GM12801 (cell line): ENCODE results near the gene TEDC2.

Experiments used
- CTCF ChIP-seq: IDR thresholded peaks from one replicate; pipeline ENCODE4 v1.5.1; 2011; ENCODE audit warnings: control low read depth; ENCODE audit not compliant: insufficient read length; ENCODE audit errors: extremely low read depth

TEDC2 gene

DNA sequence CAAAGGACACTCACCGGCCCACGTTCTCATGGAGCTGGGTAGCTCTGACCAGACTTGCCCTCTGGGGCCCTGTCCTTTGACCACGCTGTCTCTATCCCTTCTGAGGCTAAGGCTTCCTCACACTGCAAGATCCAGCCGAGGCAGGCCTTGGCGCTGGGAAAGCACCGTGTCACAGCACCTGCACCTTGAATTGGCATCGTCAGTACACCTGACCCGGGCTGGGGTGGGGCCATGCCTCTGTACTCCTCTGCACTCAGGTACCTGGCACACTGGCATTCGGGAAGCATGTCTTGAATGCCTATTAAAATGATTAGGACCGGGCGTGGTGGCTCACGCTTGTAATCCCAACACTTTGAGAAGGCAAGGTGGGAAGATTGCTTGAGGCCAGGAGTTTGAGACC is 21.0 kb downstream of the TEDC2 start:
- no peak for TF ChIP-seq CTCF

DNA sequence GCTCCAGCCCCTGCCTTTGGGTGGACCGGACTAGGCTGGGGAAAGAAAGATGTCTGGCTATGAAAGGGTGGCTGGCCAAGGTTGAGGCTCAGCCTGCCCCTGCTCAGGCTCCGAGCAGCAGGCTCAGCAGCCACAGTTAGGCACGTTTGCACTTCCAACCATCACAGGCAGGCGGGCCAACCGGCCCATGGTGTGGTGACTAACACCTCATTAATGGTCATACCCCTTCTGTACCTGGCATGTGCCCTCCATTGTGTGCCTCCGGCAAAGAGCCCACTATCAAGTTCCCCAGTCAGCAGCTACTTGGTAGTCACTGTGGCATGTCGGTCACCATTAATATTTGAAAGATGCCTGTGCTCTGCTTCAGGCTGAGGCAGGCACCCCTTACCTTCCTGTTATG is 21.8 kb downstream of the TEDC2 start:
- TF ChIP-seq CTCF: no peak

GRCh38 chr16:2482249-2482648 is 22.3 kb downstream of the TEDC2 start:
- no peak for TF ChIP-seq CTCF

DNA sequence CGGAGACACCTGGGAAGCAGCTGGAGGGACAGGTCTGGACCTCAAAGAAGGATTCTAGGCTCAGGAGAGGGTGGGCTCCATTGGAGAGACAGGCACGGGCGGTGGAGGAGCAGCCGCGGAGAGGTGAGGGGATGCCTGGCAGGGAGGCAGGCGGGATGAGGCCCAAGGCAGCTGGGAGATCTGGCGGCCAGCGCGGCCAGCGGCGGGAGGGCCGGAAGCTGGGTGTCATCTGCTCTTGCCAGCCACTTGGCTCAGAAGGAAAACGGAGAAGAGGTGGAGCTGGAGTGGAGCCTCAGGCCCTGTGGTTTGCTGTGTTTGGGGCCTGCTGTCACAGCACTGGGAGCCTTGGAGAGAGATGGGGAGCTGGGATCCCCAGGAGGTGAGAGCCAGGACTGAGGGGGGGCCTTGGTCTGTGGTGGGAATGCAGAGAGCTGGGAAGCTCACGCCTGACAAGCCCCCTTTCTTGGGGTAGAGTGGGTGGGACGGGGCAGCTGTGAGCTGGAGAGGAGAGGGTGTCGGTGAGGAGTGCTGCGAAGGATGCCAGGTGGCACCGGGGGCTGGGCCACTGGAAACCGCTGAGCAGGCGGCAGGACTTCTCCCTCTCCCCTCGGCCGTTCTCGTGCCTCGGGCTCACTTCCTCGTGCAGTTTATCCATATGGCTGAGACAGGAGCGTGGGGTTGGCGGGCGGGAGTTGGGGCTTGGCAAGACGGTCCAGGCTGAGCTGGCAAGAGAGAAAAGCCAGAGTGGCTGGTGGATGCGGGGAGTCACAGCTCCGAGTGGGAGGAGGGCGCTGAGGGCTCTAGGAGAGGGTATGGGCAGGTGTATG is 23.0 kb downstream of the TEDC2 start:
- no peak for TF ChIP-seq CTCF

DNA sequence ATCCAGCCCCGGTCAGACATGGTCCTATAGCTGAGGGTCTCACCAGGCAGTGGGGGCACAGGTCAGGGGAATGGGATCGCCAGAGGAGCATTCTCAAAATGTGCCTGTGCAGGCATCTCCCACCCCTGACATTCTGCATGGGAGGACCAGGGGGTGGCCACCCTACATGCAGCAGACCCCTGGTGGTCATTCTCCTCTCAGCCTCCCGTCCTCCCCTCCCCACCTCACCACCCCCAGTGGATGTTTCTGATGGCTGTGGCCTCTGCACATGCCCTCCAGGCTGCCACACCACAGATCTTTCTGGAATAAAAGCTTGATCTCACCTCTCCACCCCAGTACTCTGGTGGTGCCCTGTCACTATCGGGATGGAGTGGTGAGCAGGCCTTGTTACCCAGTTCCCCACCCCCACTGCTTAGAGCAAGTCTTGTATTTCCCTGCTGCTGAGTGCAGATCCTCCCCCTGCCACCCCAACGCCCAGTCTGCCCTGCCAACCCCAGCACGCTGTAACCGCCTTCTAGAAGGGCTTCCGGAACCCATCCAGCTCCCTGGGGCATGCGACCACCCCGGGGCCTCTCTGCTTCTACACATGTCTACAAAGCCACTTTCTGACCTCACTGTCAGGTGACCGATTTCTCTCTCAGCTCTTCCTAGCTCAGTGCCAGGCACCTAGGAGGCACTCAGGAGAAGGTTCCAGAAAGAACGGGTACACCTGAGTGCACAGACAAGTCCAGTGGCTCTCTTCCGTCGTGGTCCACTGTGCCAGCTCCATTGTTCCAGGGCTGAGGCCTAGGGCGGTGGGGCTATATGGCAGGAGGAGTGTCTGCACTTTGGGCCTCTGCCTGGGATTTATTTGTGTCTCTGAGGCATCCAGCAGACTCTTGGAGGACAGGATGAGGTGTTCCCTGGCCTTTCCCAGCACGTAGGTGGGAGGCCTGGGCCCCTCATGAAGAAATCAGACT is 24.3 kb downstream of the TEDC2 start:
- no peak for TF ChIP-seq CTCF

DNA sequence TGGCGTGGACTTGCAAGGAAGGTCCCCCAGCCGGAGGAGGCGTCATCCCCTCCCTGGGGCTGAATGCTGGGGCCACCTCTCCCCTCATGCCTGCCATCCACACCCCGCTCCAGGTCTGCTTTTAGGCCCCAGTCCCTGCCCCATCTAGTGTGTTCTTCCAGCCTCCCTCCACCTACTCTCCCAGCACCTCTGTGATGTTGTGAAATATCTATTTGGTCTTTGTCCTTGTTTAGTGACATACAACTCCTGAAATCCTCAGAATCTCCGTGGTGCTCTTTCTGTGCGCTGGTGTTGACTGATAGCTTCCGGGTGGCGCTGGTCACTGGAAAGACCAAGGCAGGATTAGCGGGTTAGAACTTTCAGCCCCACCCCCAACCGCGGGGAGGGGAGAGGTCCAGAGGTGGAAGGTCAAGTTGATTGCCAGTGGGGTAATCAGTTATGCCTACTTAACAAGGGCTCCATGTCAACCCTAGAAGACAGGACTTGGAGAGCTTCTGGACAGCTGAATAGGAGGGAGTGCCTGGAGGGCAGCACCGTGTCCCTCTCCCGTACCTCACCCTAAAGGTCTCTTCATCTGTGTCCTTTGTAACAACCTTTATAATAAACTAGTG is 25.1 kb downstream of the TEDC2 start:
- no peak for TF ChIP-seq CTCF
